ENCODE results near the gene RDH16.
"Not testable (repeated sequence)": the region's sequence is repeated elsewhere in the genome, so short reads cannot be mapped to it uniquely, and the experiment has no call there.

Gene RDH16

GRCh38 chr12:56989861-56990610, 32.6 kb upstream of the RDH16 start:
- no peak for DNase-seq (ENCODE audit: low read depth in 4 of 4, low spot score in 1 of 4)

DNA sequence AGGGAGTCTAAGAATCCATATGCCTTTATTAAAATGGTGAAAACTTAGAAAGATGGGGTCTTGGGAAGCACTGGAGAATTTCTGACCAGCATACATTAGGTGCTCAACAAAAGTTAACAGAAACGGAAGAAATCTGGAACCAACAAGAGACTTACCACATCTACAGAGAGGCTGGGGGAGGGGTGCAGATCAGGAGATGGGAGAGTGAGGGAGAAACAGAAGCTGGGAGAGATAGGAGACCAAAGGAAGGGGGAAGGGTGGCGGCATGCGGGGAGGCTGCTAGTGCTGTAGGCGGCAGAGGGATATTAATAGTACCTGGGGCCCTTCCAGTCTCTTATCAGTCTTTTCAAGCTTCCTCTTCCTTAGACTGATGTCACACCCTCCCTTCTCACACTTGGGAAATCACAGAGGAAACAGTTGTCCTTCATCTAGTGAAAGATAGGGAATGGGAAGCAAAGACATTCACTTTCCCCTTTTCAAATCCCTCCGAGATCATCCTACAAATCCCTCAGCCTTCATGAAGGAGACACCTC, 30.9 kb upstream of the RDH16 start:
- no peak for DNase-seq (ENCODE audit: low read depth in 4 of 4, low spot score in 1 of 4)

- peak; percentile 61 to 68 (median 66) for DNase-seq (ENCODE audit: low read depth in 4 of 4, low spot score in 1 of 4)
Observed at GRCh38 chr12:56987551-56988053, 30.2 kb upstream of the RDH16 start.

GRCh38 chr12:56987011-56987410, 29.6 kb upstream of the RDH16 start:
- no peak for DNase-seq (ENCODE audit: low read depth in 4 of 4, low spot score in 1 of 4)

DNA sequence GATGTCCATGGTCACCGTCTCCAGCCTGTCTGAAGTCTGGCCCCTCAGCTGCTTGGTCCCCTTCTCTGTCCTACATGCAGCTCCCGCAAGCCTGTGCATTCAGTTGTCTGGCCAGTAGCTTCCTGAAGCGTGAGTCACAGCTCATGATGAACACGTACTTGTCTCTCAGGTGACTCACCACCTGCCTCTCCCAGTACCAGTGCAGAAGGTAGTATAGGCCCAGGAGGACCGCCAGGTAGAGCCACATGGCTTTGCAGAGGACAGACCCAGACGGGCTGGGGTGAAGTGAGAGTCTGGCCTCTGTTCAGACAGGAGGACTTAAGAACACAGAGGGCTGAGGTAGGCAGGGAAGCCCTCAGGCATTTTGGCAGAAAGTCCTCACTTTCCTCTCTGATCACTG, 28.3 kb upstream of the RDH16 start:
- not testable (repeated sequence) for DNase-seq (ENCODE audit: low read depth in 4 of 4, low spot score in 1 of 4)

DNA sequence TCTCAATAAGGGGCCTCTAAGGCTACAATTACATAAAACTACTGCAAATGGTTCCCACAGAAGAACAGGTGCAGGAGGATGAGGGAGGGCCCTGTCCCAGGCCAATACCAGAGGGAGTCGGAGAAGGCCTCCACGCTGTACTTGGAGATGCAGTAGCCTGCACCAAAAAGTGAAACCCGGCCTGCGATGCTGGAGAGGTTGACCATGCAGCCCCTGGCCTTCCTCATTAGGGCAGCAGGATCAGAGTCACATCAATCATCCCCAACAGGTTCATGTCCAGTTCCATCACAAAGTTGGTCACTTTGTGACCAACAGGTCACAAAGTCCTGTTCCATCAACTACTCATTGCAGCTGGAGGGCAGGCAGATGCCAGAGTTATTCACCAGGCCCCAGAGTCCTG, 26.0 kb upstream of the RDH16 start:
- no peak for DNase-seq (ENCODE audit: low read depth in 4 of 4, low spot score in 1 of 4)

DNA sequence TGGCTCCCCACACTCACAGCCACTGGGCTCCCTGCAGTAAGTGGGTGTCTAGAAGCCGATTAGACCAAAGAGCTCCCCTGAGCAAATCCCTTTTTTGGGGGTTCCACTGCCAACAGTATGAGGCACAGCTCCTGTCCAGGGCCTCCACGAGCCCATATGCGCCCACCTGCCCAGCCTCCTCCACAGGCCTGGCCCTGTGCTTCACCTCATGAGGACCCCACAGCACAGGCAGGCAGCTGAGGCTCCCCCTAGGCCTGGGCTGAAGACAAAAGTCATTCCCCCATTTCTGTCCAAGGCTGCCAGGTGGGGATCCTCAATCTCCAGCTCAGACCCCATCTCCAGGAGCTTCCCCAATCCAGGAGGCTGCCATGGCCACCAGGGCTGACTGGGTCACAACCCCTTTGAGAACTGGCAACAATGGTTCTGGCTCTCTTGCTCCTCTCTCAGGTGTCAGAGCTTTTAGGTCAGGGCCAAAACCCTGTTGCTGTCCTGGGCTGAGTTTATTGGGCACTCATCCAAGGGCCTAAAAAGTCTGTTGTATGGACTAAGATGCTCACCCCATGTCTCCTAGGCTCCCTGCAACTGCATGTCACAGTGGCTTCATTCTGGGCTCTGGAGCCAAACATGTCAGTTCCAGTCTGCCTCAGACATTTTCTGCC, 25.3 kb upstream of the RDH16 start:
- not testable (repeated sequence) for DNase-seq (ENCODE audit: low read depth in 4 of 4, low spot score in 1 of 4)

- DNase-seq (ENCODE audit: low read depth in 4 of 4, low spot score in 1 of 4): no peak
Observed at GRCh38 chr12:56980941-56981530, 23.6 kb upstream of the RDH16 start.

- DNase-seq (ENCODE audit: low read depth in 4 of 4, low spot score in 1 of 4): no peak
Observed at GRCh38 chr12:56980268-56980667, 22.9 kb upstream of the RDH16 start.

- no peak for DNase-seq (ENCODE audit: low read depth in 4 of 4, low spot score in 1 of 4)
Observed at GRCh38 chr12:56979628-56980027, 22.2 kb upstream of the RDH16 start.

DNA sequence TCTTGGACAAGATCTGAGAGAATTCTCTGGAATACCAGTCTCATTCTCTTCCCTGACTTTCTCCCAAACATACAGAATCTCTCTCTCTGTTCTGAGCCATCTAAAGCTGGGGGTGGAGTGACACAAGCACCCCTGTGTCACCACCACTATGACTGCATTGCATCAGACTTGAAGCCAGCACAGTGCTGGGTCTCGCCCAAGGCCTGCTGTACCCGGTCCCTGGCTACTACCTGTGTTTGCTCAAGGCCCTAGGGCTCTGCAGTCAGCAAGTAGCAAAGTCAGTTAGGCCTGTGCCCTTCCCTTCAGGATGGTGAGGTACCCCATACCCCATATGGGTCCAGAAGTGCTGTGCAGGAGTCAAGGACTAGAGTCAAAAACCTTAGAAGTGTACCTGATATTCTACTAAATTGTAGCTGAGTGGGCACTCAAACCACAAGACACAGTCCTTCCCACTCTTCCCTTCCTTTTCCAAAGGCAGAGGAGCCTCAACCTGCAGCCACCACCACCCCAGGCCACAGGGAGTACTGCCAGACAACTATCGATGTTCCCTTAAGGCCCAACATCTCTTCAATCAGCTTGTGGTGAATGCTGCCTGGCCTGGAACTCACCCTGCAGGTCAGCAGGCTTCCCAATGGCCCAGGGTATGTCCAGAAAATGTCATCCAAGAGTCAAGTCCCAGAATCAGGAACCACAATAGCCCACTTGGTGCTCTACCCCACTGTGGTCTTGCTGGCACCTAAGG, 21.2 kb upstream of the RDH16 start:
- DNase-seq (ENCODE audit: low read depth in 4 of 4, low spot score in 1 of 4): no peak

- DNase-seq (ENCODE audit: low read depth in 4 of 4, low spot score in 1 of 4): not testable (repeated sequence)
Observed at GRCh38 chr12:56977361-56977760, 20.0 kb upstream of the RDH16 start.

DNA sequence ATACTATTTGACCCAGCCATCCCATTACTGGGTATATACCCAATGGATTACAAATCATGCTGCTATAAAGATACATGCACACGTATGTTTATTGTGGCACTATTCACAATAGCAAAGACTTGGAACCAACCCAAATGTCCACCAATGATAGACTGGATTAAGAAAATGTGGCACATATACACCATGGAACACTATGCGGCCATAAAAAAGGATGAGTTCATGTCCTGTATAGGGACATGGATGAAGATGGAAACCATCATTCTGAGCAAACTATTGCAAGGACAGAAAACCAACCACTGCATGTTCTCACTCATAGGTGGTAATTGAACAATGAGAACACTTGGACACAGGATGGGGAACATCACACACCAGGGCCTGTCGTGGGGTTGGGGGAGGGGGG, 16.8 kb upstream of the RDH16 start:
- DNase-seq (ENCODE audit: low read depth in 4 of 4, low spot score in 1 of 4): not testable (repeated sequence)

- not testable (repeated sequence) for DNase-seq (ENCODE audit: low read depth in 4 of 4, low spot score in 1 of 4)
Observed at GRCh38 chr12:56968910-56969309, 11.5 kb upstream of the RDH16 start.

DNA sequence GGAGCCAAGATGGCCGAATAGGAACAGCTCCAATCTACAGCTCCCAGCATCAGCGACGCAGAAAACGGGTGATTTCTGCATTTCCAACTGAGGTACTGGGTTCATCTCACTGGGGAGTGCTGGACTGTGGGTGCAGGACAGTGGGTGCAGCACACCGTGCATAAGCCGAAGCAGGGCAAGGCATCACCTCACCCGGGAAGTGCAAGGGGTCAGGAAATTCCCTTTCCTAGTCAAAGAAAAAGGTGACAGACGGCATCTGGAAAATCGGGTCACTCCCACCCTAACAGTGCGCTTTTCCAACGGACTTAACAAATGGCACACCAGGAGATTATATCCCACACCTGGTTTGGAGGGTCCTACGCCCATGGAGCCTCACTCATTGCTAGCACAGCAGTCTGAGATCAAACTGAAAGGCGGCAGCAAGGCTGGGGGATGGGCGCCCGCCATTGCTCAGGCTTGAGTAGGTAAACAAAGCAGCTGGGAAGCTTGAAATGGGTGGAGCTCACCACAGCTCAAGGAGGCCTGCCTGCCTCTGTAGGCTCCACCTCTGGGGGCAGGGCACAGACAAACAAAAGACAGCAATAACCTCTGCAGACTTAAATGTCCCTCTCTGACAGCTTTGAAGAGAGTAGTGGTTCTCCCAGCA, 8.7 kb upstream of the RDH16 start:
- not testable (repeated sequence) for DNase-seq (ENCODE audit: low read depth in 4 of 4, low spot score in 1 of 4)

- not testable (repeated sequence) for DNase-seq (ENCODE audit: low read depth in 4 of 4, low spot score in 1 of 4)
Observed at GRCh38 chr12:56965124-56965523, 7.7 kb upstream of the RDH16 start.

DNA sequence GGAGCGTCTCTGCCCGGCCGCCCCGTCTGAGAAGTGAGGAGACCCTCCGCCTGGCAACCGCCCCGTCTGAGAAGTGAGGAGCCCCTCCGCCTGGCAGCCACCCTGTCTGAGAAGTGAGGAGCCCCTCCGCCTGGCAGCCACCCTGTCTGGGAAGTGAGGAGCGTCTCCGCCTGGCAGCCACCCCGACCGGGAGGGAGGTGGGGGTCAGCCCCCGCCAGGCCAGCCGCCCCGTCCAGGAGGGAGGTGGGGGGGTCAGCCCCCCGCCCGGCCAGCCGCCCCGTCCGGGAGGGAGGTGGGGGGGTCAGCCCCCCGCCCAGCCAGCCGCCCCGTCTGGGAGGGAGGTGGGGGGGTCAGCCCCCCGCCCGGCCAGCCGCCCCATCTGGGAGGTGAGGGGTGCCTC, 6.1 kb upstream of the RDH16 start:
- not testable (repeated sequence) for DNase-seq (ENCODE audit: low read depth in 4 of 4, low spot score in 1 of 4)

DNA sequence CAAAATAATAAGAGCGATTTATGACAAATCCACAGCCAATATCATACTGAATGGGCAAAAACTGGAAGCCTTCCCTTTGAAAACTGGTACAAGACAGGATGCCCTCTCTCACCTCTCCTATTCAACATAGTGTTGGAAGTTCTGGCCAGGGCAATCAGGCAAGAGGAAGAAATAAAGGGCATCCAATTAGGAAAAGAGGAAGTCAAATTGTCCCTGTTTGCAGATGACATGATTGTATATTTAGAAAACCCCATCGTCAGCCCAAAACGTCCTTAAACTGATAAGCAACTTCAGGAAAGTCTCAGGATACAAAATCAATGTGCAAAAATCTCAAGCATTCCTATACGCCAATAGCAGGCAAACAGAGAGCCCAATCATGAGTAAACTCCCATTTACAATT, 4.8 kb upstream of the RDH16 start:
- not testable (repeated sequence) for DNase-seq (ENCODE audit: low read depth in 4 of 4, low spot score in 1 of 4)

- no peak for DNase-seq (ENCODE audit: low read depth in 4 of 4, low spot score in 1 of 4)
Observed at GRCh38 chr12:56958422-56958821, 1.0 kb upstream of the RDH16 start.

DNA sequence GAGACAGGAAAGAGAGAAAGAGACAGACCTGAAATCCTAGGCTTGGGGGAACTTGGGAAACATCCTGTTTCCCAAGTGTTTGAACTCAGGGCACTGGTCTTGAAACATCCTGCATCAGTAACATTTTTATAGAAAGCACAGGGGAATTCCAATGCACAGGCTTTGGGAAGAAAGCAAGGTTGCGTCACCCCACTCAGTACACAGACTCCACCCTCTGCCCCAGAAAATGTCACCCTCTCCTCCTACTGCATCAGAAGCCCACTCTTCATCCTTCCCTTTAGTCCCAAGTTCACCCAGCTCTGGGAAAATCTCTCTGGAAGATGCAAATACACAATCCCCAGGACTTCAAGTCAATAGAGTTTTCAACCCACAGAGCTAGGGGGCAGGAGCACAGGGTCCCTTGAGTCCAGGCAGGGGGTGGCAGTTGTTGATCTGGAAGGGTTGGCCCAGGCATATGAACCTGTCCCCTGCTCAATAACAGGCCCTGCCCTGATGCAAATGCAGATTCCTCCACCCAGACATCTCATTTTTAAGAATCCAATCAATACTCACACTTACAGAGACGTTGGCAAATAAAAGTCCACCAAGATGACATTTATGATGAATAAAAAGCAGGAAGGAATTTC, 1.7 kb downstream of the RDH16 start:
- no peak for DNase-seq (ENCODE audit: low read depth in 4 of 4, low spot score in 1 of 4)

Data from stimulated activated CD4-positive, alpha-beta T cell treated with anti-CD3 and anti-CD28 coated beads, Interleukin-1b, Interleukin-23, amount 100 ng/mL, for 24 hours (primary cell).